K562 (cell line): Measurements from ENCODE around the gene ANO7. TPM values are rescaled to one million over a fixed set of nuclear protein-coding genes. Genes with fewer than 3 reads are reported as not detected.

ENCODE experiments used
- POLR2AphosphoS5 ChIP-seq: IDR thresholded peaks from 2 replicates; pipeline ENCODE4 v1.6.1; 2011; ENCODE audit warnings: mild to moderate bottlenecking, low read depth, low read length, moderate library complexity; ENCODE audit not compliant: control insufficient read depth, insufficient read depth
- REST ChIP-seq, 2 experiments: fragments of 450-650 bp; formaldehyde crosslinking in 1 of 2; IDR thresholded peaks; 2 replicates each; pipeline versions ENCODE4 v1.4.0 to v1.6.1; 2014 to 2020; ENCODE audit warnings: mild to moderate bottlenecking in 2 of 2, borderline replicate concordance in 1 of 2, low read depth in 1 of 2
- ZNF584 ChIP-seq: fragments of 200-800 bp; sonication (Bioruptor generic); IDR thresholded peaks from 2 replicates; pipeline ENCODE4 v1.6.1; 2016; ENCODE audit warnings: low read depth, mild to moderate bottlenecking, missing genetic modification characterization, missing compliant biosample characterization
- ZNF668 ChIP-seq: fragments of 250-450 bp; sonication (Bioruptor Pico); IDR thresholded peaks from 2 replicates; pipeline ENCODE4 v1.8.0; 2022; ENCODE audit warnings: mild to moderate bottlenecking, inconsistent platforms
- polyA plus RNA-seq, 8 experiments: library from polyadenylated mRNA; depleted of rRNA in 4 of 8; stranded (reverse) in 5 of 8; unstranded in 3 of 8; fragments of >200 nt; fragmentation: Nextera tagmentation in 2 of 8; fragmentation: Illumina TruSeq in 1 of 8; extraction: Ambion mirVana in 2 of 8; extraction: Trizol in 1 of 8; gene quantifications; 2 replicates each; pipeline versions ENCODE4 v1.2.1 to v1.2.3, GENCODE V29; 2011 to 2014; ENCODE audit warnings: inconsistent platforms in 1 of 8, missing spikeins in 1 of 8
- total RNA-seq, 7 experiments: library from RNA; depleted of rRNA in 6 of 7; stranded (reverse); fragments of >200 nt in 6 of 7; fragmentation: Illumina TruSeq in 2 of 7; extraction: Trizol in 2 of 7; gene quantifications; 2 replicates each; pipeline versions ENCODE4 v1.2.1 to v1.2.3, GENCODE V29; 2011 to 2021; ENCODE audit warnings: low replicate concordance in 1 of 7
- TF ChIP-seq, protein P1 (sequence below): sonication (generic); formaldehyde crosslinking; IDR thresholded peaks from 2 replicates; pipeline ENCODE4 v1.4.0; 2020; ENCODE audit warnings: mild to moderate bottlenecking, missing genetic modification reagents
- TF ChIP-seq, protein P2 (sequence below): fragments of 450-650 bp; formaldehyde crosslinking; IDR thresholded peaks from 2 replicates; pipeline ENCODE4 v1.4.0; 2020; ENCODE audit warnings: mild to moderate bottlenecking, moderate library complexity

ANO7 gene
- total and polyA plus RNA-seq, 9 of the 15 experiments (the other 6 are each of a cell fraction or from before 2014, with no cell fraction given) = 0.28 to 5.1 (median 1.1) TPM

DNA sequence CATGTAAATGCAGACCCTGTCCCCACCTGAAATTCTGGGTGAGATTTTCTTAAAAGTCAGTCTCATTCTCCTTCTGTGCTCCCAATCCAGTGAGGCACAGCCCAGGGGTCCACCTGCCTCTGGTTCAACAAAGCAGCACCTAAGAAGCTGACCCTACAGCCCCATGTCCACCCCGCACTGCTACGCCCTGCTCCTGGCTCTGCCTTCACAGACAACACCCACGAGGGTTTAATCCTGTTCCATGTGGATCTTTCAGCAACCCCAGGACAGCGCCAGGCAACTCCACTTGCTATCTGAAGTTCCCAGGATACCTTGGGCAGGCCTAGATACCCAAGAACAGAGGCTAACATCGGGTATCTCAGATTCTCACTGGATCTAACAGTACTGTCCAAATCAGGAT lies 82.1 kb downstream of the ANO7 start (continued):
- TF ChIP-seq, protein P1, sequence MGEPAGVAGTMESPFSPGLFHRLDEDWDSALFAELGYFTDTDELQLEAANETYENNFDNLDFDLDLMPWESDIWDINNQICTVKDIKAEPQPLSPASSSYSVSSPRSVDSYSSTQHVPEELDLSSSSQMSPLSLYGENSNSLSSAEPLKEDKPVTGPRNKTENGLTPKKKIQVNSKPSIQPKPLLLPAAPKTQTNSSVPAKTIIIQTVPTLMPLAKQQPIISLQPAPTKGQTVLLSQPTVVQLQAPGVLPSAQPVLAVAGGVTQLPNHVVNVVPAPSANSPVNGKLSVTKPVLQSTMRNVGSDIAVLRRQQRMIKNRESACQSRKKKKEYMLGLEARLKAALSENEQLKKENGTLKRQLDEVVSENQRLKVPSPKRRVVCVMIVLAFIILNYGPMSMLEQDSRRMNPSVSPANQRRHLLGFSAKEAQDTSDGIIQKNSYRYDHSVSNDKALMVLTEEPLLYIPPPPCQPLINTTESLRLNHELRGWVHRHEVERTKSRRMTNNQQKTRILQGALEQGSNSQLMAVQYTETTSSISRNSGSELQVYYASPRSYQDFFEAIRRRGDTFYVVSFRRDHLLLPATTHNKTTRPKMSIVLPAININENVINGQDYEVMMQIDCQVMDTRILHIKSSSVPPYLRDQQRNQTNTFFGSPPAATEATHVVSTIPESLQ (CRISPR knock-in tag) = no peak
- TF ChIP-seq, protein P2, sequence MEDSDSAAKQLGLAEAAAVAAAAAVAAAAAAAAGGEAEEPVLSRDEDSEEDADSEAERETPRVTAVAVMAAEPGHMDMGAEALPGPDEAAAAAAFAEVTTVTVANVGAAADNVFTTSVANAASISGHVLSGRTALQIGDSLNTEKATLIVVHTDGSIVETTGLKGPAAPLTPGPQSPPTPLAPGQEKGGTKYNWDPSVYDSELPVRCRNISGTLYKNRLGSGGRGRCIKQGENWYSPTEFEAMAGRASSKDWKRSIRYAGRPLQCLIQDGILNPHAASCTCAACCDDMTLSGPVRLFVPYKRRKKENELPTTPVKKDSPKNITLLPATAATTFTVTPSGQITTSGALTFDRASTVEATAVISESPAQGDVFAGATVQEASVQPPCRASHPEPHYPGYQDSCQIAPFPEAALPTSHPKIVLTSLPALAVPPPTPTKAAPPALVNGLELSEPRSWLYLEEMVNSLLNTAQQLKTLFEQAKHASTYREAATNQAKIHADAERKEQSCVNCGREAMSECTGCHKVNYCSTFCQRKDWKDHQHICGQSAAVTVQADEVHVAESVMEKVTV (CRISPR knock-in tag) = no peak
- TF ChIP-seq ZNF584 (CRISPR knock-in tag) (no peak), POLR2AphosphoS5 (no peak), REST (IDR thresholded peaks at IDR 0.05; ENCODE audit: borderline replicate concordance) (no peak), REST (CRISPR knock-in tag; IDR thresholded peaks at IDR 0.05; ENCODE audit: low read depth) (no peak), ZNF668 (CRISPR knock-in tag) (no peak)
